Measurements from ENCODE around the gene CPSF4L. TPM values are rescaled to one million over a fixed set of nuclear protein-coding genes. Genes with fewer than 3 reads are reported as not detected.

Gene CPSF4L
- total RNA-seq, 1 experiment from 2014 or later, result not detected

DNA sequence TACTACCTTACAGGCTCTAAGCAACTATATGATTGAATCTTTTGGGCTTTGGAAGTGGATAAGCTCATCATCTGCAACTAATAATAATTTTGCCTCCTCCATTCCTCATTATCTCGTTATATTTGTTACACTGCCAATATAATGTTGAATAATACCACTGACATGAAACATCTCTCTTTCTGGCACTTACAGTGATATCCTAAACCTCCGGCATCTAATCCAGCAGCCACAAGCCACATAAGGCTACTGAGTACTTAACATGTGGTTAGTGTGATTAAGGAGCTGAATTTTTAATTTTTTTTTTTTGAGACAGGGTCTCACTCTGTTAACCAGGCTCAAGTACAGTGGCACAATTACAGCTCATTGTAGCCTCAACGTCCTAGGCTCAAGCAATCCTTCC lies 40.5 kb upstream of the CPSF4L start (continued):
- TF ChIP-seq, protein P1, sequence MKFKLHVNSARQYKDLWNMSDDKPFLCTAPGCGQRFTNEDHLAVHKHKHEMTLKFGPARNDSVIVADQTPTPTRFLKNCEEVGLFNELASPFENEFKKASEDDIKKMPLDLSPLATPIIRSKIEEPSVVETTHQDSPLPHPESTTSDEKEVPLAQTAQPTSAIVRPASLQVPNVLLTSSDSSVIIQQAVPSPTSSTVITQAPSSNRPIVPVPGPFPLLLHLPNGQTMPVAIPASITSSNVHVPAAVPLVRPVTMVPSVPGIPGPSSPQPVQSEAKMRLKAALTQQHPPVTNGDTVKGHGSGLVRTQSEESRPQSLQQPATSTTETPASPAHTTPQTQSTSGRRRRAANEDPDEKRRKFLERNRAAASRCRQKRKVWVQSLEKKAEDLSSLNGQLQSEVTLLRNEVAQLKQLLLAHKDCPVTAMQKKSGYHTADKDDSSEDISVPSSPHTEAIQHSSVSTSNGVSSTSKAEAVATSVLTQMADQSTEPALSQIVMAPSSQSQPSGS (CRISPR knock-in tag; IDR thresholded peaks at IDR 0.05; ENCODE audit: borderline replicate concordance, low read depth), result no peak
- TF ChIP-seq, protein P2, sequence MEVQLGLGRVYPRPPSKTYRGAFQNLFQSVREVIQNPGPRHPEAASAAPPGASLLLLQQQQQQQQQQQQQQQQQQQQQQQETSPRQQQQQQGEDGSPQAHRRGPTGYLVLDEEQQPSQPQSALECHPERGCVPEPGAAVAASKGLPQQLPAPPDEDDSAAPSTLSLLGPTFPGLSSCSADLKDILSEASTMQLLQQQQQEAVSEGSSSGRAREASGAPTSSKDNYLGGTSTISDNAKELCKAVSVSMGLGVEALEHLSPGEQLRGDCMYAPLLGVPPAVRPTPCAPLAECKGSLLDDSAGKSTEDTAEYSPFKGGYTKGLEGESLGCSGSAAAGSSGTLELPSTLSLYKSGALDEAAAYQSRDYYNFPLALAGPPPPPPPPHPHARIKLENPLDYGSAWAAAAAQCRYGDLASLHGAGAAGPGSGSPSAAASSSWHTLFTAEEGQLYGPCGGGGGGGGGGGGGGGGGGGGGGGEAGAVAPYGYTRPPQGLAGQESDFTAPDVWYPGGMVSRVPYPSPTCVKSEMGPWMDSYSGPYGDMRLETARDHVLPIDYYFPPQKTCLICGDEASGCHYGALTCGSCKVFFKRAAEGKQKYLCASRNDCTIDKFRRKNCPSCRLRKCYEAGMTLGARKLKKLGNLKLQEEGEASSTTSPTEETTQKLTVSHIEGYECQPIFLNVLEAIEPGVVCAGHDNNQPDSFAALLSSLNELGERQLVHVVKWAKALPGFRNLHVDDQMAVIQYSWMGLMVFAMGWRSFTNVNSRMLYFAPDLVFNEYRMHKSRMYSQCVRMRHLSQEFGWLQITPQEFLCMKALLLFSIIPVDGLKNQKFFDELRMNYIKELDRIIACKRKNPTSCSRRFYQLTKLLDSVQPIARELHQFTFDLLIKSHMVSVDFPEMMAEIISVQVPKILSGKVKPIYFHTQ (CRISPR knock-in tag; IDR thresholded peaks at IDR 0.05), result no peak
- TF ChIP-seq ZNF281 (CRISPR knock-in tag; IDR thresholded peaks at IDR 0.05) (no peak), SP1 (CRISPR knock-in tag; conservative IDR thresholded peaks at IDR 0.05) (no peak), PRRX2 (CRISPR knock-in tag; IDR thresholded peaks at IDR 0.05) (no peak)

GRCh38 chr17:73301369-73301768 lies 39.7 kb upstream of the CPSF4L start:
- ChIA-PET POLR2A (no interaction called here), CTCF (interaction anchor here (0.9 to 1.9 kb wide), 4 partner anchors 9 to 214 kb away, joined by 3 to 14 read pairs (median 4); partner anchors contain the start of gene CDC42EP4)
- H3K4me1 Mint-ChIP-seq, result peaks cover 34% of the 10 kb centered on the region
- no peak for TF ChIP-seq PRRX2 (CRISPR knock-in tag; IDR thresholded peaks at IDR 0.05)
- no peak for DNase-seq (ENCODE audit: low spot score)
- H3K27me3 Mint-ChIP-seq (ENCODE audit: low read depth), result no peaks in the 10 kb centered on the region
- H3K36me3 Mint-ChIP-seq, result peaks cover 3% of the 10 kb centered on the region; the same call in 1 of the 2 replicates
- no peaks in the 10 kb centered on the region for H3K9me3 Mint-ChIP-seq
- no peak overlapping the region for H3K4me3 Mint-ChIP-seq
- no peak for ATAC-seq
- H3K27ac Mint-ChIP-seq, result no peak overlapping the region

DNA sequence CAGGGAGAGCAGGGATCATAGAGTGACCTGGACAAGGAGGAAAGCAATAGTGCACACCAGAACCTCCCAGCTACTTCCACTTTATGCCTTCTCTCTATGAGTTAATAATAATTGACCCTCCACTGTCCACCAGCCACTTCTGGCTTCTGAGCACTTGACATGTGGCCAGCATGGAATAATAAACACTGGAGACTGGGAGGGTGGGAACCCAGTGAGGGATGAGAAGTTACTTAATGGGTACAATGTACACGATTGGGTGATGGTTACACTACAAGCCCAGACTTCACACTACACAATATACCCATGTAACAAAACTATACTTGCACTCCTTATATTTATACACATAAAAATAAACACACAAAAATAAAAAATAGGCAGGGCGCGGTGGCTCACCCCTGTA lies 38.7 kb upstream of the CPSF4L start:
- H3K36me3 Mint-ChIP-seq, result peaks cover 3% of the 10 kb centered on the region; the same call in 1 of the 2 replicates
- H3K27ac Mint-ChIP-seq, result no peak overlapping the region
- TF ChIP-seq ELF4 (CRISPR knock-in tag; IDR thresholded peaks at IDR 0.05; ENCODE audit: low read depth) (no peak), TEAD1 (CRISPR knock-in tag; IDR thresholded peaks at IDR 0.05) (no peak), ZBTB21 (CRISPR knock-in tag; IDR thresholded peaks at IDR 0.05; ENCODE audit: borderline replicate concordance) (no peak), MYBL2 (CRISPR knock-in tag; IDR thresholded peaks at IDR 0.05) (no peak), IRF2 (CRISPR knock-in tag; IDR thresholded peaks at IDR 0.05; ENCODE audit: borderline replicate concordance, low read depth) (no peak), FOXJ3 (CRISPR knock-in tag; IDR thresholded peaks at IDR 0.05; ENCODE audit: borderline replicate concordance) (no peak), JUN (CRISPR knock-in tag; IDR thresholded peaks at IDR 0.05) (no peak), FOXK1 (CRISPR knock-in tag; IDR thresholded peaks at IDR 0.05) (no peak), AFF4 (CRISPR knock-in tag; IDR thresholded peaks at IDR 0.05; ENCODE audit: borderline replicate concordance) (no peak), ATF3 (CRISPR knock-in tag; conservative IDR thresholded peaks at IDR 0.05) (no peak), NFYB (CRISPR knock-in tag; conservative IDR thresholded peaks at IDR 0.05; ENCODE audit: low read depth) (no peak)
- TF ChIP-seq, protein P3, sequence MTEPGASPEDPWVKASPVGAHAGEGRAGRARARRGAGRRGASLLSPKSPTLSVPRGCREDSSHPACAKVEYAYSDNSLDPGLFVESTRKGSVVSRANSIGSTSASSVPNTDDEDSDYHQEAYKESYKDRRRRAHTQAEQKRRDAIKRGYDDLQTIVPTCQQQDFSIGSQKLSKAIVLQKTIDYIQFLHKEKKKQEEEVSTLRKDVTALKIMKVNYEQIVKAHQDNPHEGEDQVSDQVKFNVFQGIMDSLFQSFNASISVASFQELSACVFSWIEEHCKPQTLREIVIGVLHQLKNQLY (CRISPR knock-in tag; IDR thresholded peaks at IDR 0.05), result no peak
- TF ChIP-seq, protein P4, sequence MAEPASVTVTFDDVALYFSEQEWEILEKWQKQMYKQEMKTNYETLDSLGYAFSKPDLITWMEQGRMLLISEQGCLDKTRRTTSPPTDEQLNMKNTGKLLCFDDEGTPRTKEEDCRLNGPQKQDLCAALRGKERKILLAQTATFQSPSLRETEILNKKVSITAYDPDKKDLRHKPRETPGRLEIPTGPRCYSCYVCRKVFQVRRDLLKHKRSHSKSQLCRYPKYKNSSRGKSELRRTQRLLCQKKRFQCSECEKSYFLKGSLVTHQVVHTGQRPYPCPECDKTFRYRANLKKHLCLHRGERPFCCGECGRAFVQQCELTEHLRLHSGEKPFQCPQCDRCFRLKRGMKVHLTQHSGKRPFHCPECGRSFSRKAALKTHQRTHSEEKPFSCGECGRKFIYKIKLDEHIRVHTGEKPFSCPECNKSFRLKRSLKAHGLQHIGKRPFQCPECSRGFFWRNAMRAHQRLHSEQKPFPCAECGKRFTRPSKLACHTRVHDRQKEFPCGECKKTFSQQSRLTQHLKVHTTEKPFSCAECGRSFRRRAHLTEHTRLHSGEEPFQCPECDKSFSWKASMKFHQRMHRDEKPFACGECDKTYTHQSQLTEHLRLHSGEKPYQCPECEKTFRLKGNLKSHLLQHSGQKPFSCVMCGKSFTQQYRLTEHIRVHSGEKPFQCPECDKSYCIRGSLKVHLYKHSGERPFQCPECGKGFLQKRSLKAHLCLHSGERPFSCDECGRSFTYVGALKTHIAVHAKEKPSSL (CRISPR knock-in tag; conservative IDR thresholded peaks at IDR 0.05), result no peak
- DNase-seq (ENCODE audit: low spot score), result no peak
- no peak overlapping the region for H3K4me3 Mint-ChIP-seq
- H3K4me1 Mint-ChIP-seq, result peaks cover 27% of the 10 kb centered on the region
- H3K27me3 Mint-ChIP-seq (ENCODE audit: low read depth), result no peaks in the 10 kb centered on the region
- ChIA-PET POLR2A (interaction anchor here (0.7 kb wide), 2 partner anchors 9 to 38 kb away, joined by 4 read pairs; no protein-coding TSS in a partner anchor), CTCF (no interaction called here)
- no peaks in the 10 kb centered on the region for H3K9me3 Mint-ChIP-seq
- no peak for ATAC-seq

Data from WTC11 (cell line).